Measurements from ENCODE around the gene SIRT7. TPM values are rescaled to one million over a fixed set of nuclear protein-coding genes. Genes with fewer than 3 reads are reported as not detected.
A peak's percentile ranks its signal among the peaks of the same experiment; 100 is the strongest.

The SIRT7 gene
- total RNA-seq, 1 experiment from 2014 or later, result 19.6 TPM

GRCh38 chr17:81870131-81870980 is 47.6 kb downstream of the SIRT7 start:
- H3K27ac ChIP-seq (ENCODE audit: low read length), result peak overlapping the region; percentile 92
- peaks cover 26% of the 10 kb centered on the region for H3K79me2 ChIP-seq (ENCODE audit: low read length)
- no peak overlapping the region for H2AFZ ChIP-seq (ENCODE audit: low read length)
- peak overlapping the region; percentile 93 for H3K4me2 ChIP-seq (ENCODE audit: low read depth, low read length, poor library complexity, severe bottlenecking)
- H3K9me3 ChIP-seq (ENCODE audit: low read length), result no peaks in the 10 kb centered on the region
- H3K4me1 ChIP-seq (ENCODE audit: low read length), result peaks cover 59% of the 10 kb centered on the region
- H3K27me3 ChIP-seq (ENCODE audit: low read length), result no peaks in the 10 kb centered on the region
- H3K36me3 ChIP-seq (ENCODE audit: insufficient read depth, low read length), result peaks cover 5% of the 10 kb centered on the region; the same call in 1 of the 2 replicates
- no peaks in the 10 kb centered on the region for H3K9me2 ChIP-seq (replicated peaks; ENCODE audit: insufficient read depth, low read length)
- peaks cover 17% of the 10 kb centered on the region; the same call in 1 of the 2 replicates for H4K20me1 ChIP-seq (ENCODE audit: insufficient read depth, low read depth, low read length)
- peak; percentile 78 for DNase-seq
- peak overlapping the region; percentile 99 for H3K9ac ChIP-seq (ENCODE audit: low read length)
- peak overlapping the region; percentile 100 for H3K4me3 ChIP-seq (ENCODE audit: low read length)

- peaks cover 59% of the 10 kb centered on the region for H3K4me1 ChIP-seq (ENCODE audit: low read length)
- DNase-seq, result peak; percentile 65
- peak overlapping the region; percentile 100 for H3K4me3 ChIP-seq (ENCODE audit: low read length)
- no peak overlapping the region for H2AFZ ChIP-seq (ENCODE audit: low read length)
- H3K9me2 ChIP-seq (replicated peaks; ENCODE audit: insufficient read depth, low read length), result no peaks in the 10 kb centered on the region
- H3K27ac ChIP-seq (ENCODE audit: low read length), result peak overlapping the region; percentile 92
- peak overlapping the region; percentile 93 for H3K4me2 ChIP-seq (ENCODE audit: low read depth, low read length, poor library complexity, severe bottlenecking)
- no peaks in the 10 kb centered on the region for H3K27me3 ChIP-seq (ENCODE audit: low read length)
- peak overlapping the region; percentile 99 for H3K9ac ChIP-seq (ENCODE audit: low read length)
- peaks cover 5% of the 10 kb centered on the region; the same call in 1 of the 2 replicates for H3K36me3 ChIP-seq (ENCODE audit: insufficient read depth, low read length)
- H3K79me2 ChIP-seq (ENCODE audit: low read length), result peaks cover 26% of the 10 kb centered on the region
- peaks cover 17% of the 10 kb centered on the region; the same call in 1 of the 2 replicates for H4K20me1 ChIP-seq (ENCODE audit: insufficient read depth, low read depth, low read length)
- H3K9me3 ChIP-seq (ENCODE audit: low read length), result no peaks in the 10 kb centered on the region
Measured at GRCh38 chr17:81869221-81870130, 48.5 kb downstream of the SIRT7 start.

- no peak overlapping the region; the same call in 1 of the 2 replicates for H3K27ac ChIP-seq (ENCODE audit: low read length)
Measured at GRCh38 chr17:81868674-81869220, 49.2 kb downstream of the SIRT7 start.

GRCh38 chr17:81867991-81868673 is 49.8 kb downstream of the SIRT7 start:
- H3K79me2 ChIP-seq (ENCODE audit: low read length), result peaks cover 35% of the 10 kb centered on the region
- H3K9ac ChIP-seq (ENCODE audit: low read length), result 0 out of 2 replicates have a peak overlapping the region, but pooled peaks have one; percentile 12
- peaks cover 13% of the 10 kb centered on the region; the same call in 1 of the 2 replicates for H3K36me3 ChIP-seq (ENCODE audit: insufficient read depth, low read length)
- H3K4me1 ChIP-seq (ENCODE audit: low read length), result peaks cover 55% of the 10 kb centered on the region
- no peaks in the 10 kb centered on the region for H3K9me3 ChIP-seq (ENCODE audit: low read length)
- H4K20me1 ChIP-seq (ENCODE audit: insufficient read depth, low read depth, low read length), result peaks cover 17% of the 10 kb centered on the region; the same call in 1 of the 2 replicates
- no peak overlapping the region for H2AFZ ChIP-seq (ENCODE audit: low read length)
- H3K27ac ChIP-seq (ENCODE audit: low read length), result peak overlapping the region; percentile 53
- no peak overlapping the region for H3K4me3 ChIP-seq (ENCODE audit: low read length)
- no peak for DNase-seq
- no peak overlapping the region for H3K4me2 ChIP-seq (ENCODE audit: low read depth, low read length, poor library complexity, severe bottlenecking)
- no peaks in the 10 kb centered on the region for H3K9me2 ChIP-seq (replicated peaks; ENCODE audit: insufficient read depth, low read length)
- H3K27me3 ChIP-seq (ENCODE audit: low read length), result no peaks in the 10 kb centered on the region

More at GRCh38 chr17:81868674-81869220, 49.2 kb downstream of the SIRT7 start:
- Histone ChIP-seq H3K27me3 (ENCODE audit: low read length) (no peaks in the 10 kb centered on the region), H3K4me3 (ENCODE audit: low read length) (peak overlapping the region; percentile 100; the same call in 1 of the 2 replicates), H3K9me3 (ENCODE audit: low read length) (no peaks in the 10 kb centered on the region), H3K79me2 (ENCODE audit: low read length) (peaks cover 29% of the 10 kb centered on the region), H3K4me1 (ENCODE audit: low read length) (peaks cover 55% of the 10 kb centered on the region), H2AFZ (ENCODE audit: low read length) (no peak overlapping the region), H3K36me3 (ENCODE audit: insufficient read depth, low read length) (peaks cover 7% of the 10 kb centered on the region; the same call in 1 of the 2 replicates), H3K9ac (ENCODE audit: low read length) (0 out of 2 replicates have a peak overlapping the region, but pooled peaks have one; percentile 99), H3K9me2 (replicated peaks; ENCODE audit: insufficient read depth, low read length) (no peaks in the 10 kb centered on the region), H4K20me1 (ENCODE audit: insufficient read depth, low read depth, low read length) (peaks cover 17% of the 10 kb centered on the region; the same call in 1 of the 2 replicates), H3K4me2 (ENCODE audit: low read depth, low read length, poor library complexity, severe bottlenecking) (peak overlapping the region; percentile 93)
- peak; percentile 71 for DNase-seq

- peaks cover 38% of the 10 kb centered on the region for H3K79me2 ChIP-seq (ENCODE audit: low read length)
- H3K4me2 ChIP-seq (ENCODE audit: low read depth, low read length, poor library complexity, severe bottlenecking), result no peak overlapping the region
- peak; percentile 81 for DNase-seq
Measured at GRCh38 chr17:81867170-81867990, 50.6 kb downstream of the SIRT7 start.

GRCh38 chr17:81866440-81867169 is 51.4 kb downstream of the SIRT7 start:
- Histone ChIP-seq H4K20me1 (ENCODE audit: insufficient read depth, low read depth, low read length) (peaks cover 17% of the 10 kb centered on the region; the same call in 1 of the 2 replicates), H3K27ac (ENCODE audit: low read length) (peak overlapping the region; percentile 53), H2AFZ (ENCODE audit: low read length) (no peak overlapping the region), H3K9me3 (ENCODE audit: low read length) (no peaks in the 10 kb centered on the region), H3K36me3 (ENCODE audit: insufficient read depth, low read length) (peaks cover 18% of the 10 kb centered on the region; the same call in 1 of the 2 replicates), H3K79me2 (ENCODE audit: low read length) (peaks cover 38% of the 10 kb centered on the region), H3K4me1 (ENCODE audit: low read length) (peaks cover 52% of the 10 kb centered on the region), H3K9ac (ENCODE audit: low read length) (0 out of 2 replicates have a peak overlapping the region, but pooled peaks have one; percentile 14), H3K27me3 (ENCODE audit: low read length) (no peaks in the 10 kb centered on the region), H3K9me2 (replicated peaks; ENCODE audit: insufficient read depth, low read length) (no peaks in the 10 kb centered on the region), H3K4me2 (ENCODE audit: low read depth, low read length, poor library complexity, severe bottlenecking) (no peak overlapping the region), H3K4me3 (ENCODE audit: low read length) (no peak overlapping the region)
- DNase-seq, result no peak

More at GRCh38 chr17:81867170-81867990, 50.6 kb downstream of the SIRT7 start:
- H3K4me3 ChIP-seq (ENCODE audit: low read length), result no peak overlapping the region
- H3K9ac ChIP-seq (ENCODE audit: low read length), result 0 out of 2 replicates have a peak overlapping the region, but pooled peaks have one; percentile 14
- peak overlapping the region; percentile 53 for H3K27ac ChIP-seq (ENCODE audit: low read length)
- H4K20me1 ChIP-seq (ENCODE audit: insufficient read depth, low read depth, low read length), result peaks cover 17% of the 10 kb centered on the region; the same call in 1 of the 2 replicates
- H3K9me2 ChIP-seq (replicated peaks; ENCODE audit: insufficient read depth, low read length), result no peaks in the 10 kb centered on the region
- peaks cover 18% of the 10 kb centered on the region; the same call in 1 of the 2 replicates for H3K36me3 ChIP-seq (ENCODE audit: insufficient read depth, low read length)
- peaks cover 54% of the 10 kb centered on the region for H3K4me1 ChIP-seq (ENCODE audit: low read length)
- H3K9me3 ChIP-seq (ENCODE audit: low read length), result no peaks in the 10 kb centered on the region
- no peak overlapping the region for H2AFZ ChIP-seq (ENCODE audit: low read length)
- no peaks in the 10 kb centered on the region for H3K27me3 ChIP-seq (ENCODE audit: low read length)
